ENCODE results near the gene CMIP. TPM values are rescaled to one million over a fixed set of nuclear protein-coding genes. Genes with fewer than 3 reads are reported as not detected.
"Not testable (repeated sequence)": the region's sequence is repeated elsewhere in the genome, so short reads cannot be mapped to it uniquely, and the experiment has no call there.

Gene CMIP
- total RNA-seq, 1 experiment from 2014 or later, result 4.1 TPM

- DNase-seq (ENCODE audit: low spot score), result no peak
Observed at GRCh38 chr16:81568749-81569087, 124.1 kb downstream of the CMIP start.

- no peak for DNase-seq (ENCODE audit: low spot score)
Observed at GRCh38 chr16:81569361-81570034, 124.9 kb downstream of the CMIP start.

DNA sequence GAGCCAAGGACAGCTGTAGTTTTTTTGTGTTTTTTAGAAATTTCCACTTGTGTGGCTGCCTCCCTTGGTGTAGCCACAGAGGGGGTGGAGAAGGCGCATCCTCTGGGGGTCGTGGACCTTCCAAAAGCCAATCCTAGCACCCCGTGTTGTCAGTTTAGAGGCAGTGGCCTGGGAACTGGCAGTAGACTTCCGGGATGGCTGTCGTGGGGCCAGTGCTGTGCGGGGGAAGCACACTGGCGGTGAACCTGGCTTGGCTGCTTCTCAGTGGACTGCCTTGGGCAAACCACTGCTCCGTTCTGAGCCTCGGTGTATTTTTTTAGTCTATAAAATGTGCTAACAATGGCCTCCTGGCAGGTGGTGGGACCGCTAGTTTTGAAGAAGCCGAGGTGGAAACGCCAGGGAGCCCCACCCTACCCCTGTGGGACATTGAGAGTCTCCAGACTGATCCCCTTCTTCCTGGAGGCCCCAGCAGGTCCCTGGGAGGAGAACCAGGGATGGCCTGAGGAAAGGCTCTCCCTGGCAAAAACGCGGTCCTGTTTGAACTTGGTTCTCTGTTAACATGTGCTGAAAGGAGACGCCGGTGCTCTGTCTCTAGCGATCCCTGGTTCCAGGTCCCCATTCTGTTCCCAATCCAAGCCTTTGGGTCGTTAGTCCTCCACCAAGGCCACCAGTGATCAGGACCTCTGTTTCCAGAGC, 125.7 kb downstream of the CMIP start:
- DNase-seq (ENCODE audit: low spot score), result no peak

DNA sequence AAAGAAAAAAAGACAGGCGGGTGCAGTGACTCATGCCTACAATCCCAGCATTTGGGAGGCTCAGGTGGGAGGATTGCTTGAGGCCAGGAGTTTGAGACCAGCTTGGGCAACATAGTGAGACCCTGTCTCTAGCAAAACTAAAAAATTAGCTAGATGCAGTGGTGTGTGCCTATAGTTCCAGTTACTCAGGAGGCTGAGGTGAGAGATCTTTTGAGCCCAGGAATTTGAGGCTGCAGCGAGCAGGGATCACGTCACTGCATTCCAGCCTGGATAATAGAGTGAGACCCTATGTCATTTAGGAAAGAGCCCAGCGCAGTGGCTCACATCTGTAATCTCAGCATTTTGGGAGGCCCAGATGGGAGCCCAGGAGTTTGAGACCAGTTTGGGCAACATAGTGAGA, 126.6 kb downstream of the CMIP start:
- DNase-seq (ENCODE audit: low spot score), result no peak

DNA sequence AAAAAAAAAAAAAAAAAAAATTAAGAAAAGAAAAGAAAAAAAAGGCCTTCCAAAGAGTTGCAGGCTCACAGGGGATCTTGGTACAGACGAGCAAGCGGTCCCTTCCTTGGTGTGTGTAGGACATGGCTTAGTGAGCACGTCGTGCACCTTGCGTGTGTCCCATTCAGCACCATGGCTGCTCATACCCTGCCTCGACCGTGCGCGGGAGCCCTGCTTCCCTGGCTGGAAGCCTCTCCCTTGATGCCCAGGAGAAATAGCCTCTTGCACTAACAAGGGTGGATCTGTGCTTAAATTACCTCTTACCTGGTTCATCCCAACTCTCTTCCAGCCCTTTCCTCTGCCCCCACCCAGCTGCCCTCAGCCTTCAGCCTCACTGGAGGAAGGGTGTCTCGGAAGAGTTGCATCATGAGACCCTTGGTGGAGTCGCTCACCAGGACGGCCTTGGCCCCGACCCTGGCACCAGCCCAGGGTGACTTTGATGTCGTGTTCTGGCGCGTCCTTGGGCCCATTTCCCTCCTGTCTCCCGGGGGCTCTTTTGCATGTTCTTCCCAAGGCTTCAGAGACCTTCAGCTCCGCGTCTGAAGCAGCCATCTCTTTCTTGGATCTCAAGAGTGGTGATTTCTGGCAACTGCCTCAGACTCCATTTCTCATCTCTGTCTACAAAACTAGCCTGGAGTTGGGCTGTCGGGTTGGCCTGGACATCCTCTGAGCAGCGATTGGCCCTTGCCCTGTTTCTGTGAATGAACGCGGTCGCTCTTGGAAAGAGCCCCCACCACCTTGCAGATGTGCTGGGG, 127.2 kb downstream of the CMIP start:
- DNase-seq (ENCODE audit: low spot score), result no peak

- DNase-seq (ENCODE audit: low spot score), result no peak
Observed at GRCh38 chr16:81572386-81573144, 128.0 kb downstream of the CMIP start.

GRCh38 chr16:81573533-81574020, 129.0 kb downstream of the CMIP start:
- no peak for DNase-seq (ENCODE audit: low spot score)

GRCh38 chr16:81574168-81574567, 129.6 kb downstream of the CMIP start:
- no peak for DNase-seq (ENCODE audit: low spot score)

DNA sequence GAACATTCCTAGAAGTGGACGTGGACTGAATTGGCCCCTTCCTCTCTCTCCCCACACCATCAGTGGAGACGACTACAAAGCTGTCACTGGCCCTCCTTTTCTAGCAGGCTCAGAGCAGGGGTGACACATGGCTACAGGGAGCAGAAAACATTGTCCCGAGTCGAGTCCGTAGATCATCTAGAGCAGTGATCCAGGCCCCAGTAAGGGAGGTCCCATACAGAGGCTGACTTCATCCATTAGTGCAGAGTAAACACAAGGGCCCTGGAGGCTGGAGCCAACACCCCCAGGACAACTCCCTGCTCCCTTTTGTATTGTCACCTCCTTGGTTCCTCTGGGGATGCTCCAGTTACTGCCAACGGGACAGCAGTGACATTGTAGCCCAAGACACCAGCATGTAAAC, 130.7 kb downstream of the CMIP start:
- DNase-seq (ENCODE audit: low spot score), result no peak

DNA sequence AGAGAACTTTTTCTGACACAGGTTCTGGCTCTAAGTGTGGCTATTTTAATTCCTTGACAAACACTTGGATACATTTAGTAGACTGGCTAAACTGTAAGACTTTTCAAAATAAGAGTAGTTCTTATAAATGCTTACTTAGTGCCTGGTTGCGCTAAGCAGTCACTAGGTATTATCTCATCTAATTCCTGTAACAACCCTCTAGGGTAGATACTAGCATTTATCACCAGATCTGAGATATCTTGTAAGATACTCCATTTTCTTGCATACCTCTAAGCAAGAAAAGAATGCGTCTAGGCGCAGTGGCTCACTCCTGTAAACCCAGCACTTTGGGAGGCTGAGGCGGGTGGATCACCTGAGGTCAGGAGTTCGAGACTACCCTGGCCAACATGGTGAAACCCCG, 131.2 kb downstream of the CMIP start:
- DNase-seq (ENCODE audit: low spot score), result no peak

- no peak for DNase-seq (ENCODE audit: low spot score)
Observed at GRCh38 chr16:81576696-81577095, 132.1 kb downstream of the CMIP start.

- DNase-seq (ENCODE audit: low spot score), result not testable (repeated sequence)
Observed at GRCh38 chr16:81577272-81577671, 132.7 kb downstream of the CMIP start.

- no peak for DNase-seq (ENCODE audit: low spot score)
Observed at GRCh38 chr16:81578076-81578475, 133.5 kb downstream of the CMIP start.

GRCh38 chr16:81578636-81579413, 134.2 kb downstream of the CMIP start:
- no peak for DNase-seq (ENCODE audit: low spot score)

- DNase-seq (ENCODE audit: low spot score), result no peak
Observed at GRCh38 chr16:81581107-81581506, 136.5 kb downstream of the CMIP start.

DNA sequence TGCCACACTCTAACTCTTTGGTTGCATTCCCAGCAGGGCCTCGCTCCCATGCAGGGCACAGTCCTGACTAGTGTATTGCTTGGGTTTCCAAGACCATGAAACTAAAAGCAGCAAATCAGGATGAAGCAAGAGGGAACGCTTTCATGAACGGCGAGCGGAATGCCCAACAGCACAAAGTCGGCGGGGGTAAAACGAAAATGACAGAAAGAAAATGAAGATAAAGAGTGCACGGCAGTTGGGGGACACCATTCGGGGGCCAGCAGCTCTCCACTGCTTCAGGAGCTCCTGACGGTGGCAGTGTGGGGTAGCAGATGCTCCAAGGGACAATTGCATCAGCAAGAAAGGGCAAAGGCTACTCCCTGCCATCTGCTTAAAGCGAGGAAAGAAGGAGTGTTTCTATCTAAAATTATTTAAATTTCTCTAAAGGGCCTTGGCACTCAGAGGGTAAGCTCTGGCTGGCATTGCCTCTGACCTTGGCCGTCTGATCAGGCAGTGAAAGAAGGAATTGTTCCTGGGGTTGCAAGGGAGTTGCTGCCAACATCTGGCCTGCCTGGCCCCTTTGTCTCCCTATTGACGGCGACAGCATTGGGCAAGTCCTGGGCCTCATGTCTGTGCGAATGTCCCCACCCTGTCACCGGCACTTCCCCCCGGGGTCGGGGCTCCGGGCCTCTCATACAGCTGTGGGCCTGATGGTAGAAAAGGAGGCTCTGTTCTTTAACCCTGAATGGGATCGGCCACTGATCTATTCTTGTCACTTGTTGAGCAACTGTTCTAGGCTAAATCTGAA, 138.2 kb downstream of the CMIP start:
- DNase-seq (ENCODE audit: low spot score), result no peak

DNA sequence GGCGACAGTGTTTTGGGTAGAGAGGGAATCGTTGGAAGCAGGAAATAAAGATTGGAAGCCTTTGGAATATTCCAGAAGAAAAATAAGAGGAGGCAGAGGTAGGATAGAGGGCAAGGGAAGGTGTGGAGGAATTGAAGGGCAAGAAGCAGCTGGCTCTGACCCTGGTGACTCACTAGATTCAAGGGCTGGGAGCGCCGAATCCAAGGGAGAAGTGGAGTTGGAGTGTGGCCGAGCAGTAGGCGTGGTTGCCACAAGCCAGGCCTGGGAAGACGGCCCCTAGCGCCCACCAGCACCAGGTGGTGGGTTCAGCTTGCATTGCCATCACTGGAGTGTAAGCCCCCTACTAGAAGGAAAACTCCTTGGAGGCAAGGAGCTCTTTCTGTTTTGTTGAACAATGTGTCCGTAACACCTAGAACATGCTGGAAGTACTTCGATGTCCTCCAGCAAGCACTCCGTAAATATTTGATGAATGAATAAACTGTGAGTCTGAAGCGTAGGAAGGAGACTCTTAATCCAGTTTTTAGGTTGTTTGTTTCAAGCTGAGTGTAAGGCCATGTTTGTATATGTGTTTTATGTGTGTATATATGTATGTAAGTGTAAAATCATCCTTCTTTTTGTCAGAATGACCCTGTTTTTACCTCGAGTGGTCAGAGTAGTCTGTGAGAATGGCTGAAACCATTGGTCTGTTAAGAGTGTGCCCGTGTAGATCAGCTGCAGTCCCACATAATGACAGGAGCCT, 139.5 kb downstream of the CMIP start:
- no peak for DNase-seq (ENCODE audit: low spot score)

GRCh38 chr16:81585785-81586184, 141.2 kb downstream of the CMIP start:
- peak; percentile 30 for DNase-seq (ENCODE audit: low spot score)

- peak; percentile 69 for DNase-seq (ENCODE audit: low spot score)
Observed at GRCh38 chr16:81586417-81586816, 141.8 kb downstream of the CMIP start.

Measured in H4 (cell line).